Thoracic aorta (tissue), 2 donors: ENCODE measurements around the gene TIFAB. TPM values are rescaled to one million over a fixed set of nuclear protein-coding genes. Genes with fewer than 3 reads are reported as not detected.

Source experiments
- ATAC-seq: fragments of 150-250 bp; one replicate; pipeline ENCODE4 v1.8.0; 2017; ENCODE audit warnings: low read depth; ENCODE audit not compliant: insufficient number of reproducible peaks, low FRiP score
- DNase-seq: peaks from one replicate; pipeline ENCODE4 v3.0.0-alpha.2; 2020; ENCODE audit warnings: low spot score
- H3K27ac ChIP-seq, 2 donors: fragments of 200-600 bp; sonication (generic); 1 replicate in 1 of 2; 2 replicates in 1 of 2; pipeline ENCODE4 v1.5.1; 2016; ENCODE audit warnings: mild to moderate bottlenecking in 2 of 2, moderate library complexity in 2 of 2
- H3K27me3 ChIP-seq: fragments of 200-600 bp; sonication (generic); replicated peaks from 2 replicates; pipeline ENCODE4 v1.6.0; 2016; ENCODE audit warnings: mild to moderate bottlenecking; ENCODE audit not compliant: insufficient read depth
- H3K36me3 ChIP-seq: fragments of 200-600 bp; sonication (generic); one replicate; pipeline ENCODE4 v1.5.1; 2016
- H3K4me1 ChIP-seq, 2 donors: fragments of 200-600 bp; sonication (generic); 1 replicate in 1 of 2; 2 replicates in 1 of 2; pipeline versions ENCODE4 v1.5.1 to v1.6.0; 2016; ENCODE audit warnings: low read depth in 2 of 2, mild to moderate bottlenecking in 1 of 2; ENCODE audit not compliant: control insufficient read depth in 1 of 2
- H3K4me3 ChIP-seq: fragments of 200-600 bp; sonication (generic); 2 replicates; pipeline ENCODE4 v1.5.1; 2016; ENCODE audit warnings: mild to moderate bottlenecking
- H3K9me3 ChIP-seq: fragments of 200-600 bp; sonication (generic); 2 replicates; pipeline ENCODE4 v1.5.1; 2016
- CTCF ChIP-seq: fragments of 200-600 bp; sonication (generic); IDR thresholded peaks from one replicate; pipeline ENCODE4 v1.5.1; 2019; ENCODE audit warnings: antibody characterized with exemption
- total RNA-seq, 2 donors: library from RNA; depleted of rRNA; stranded (reverse); fragments of >200 nt; gene quantifications; one replicate each; pipeline versions ENCODE4 v1.1.0 to v1.2.3, GENCODE V29; 2016

TIFAB gene
- total RNA-seq, 2 donors from 2014 or later: not detected

- Histone ChIP-seq H3K4me1 (peaks cover 5 to 34% of the 10 kb centered on the region in 2 donors), H3K27ac (peak overlapping the region; percentile 52 to 72), H3K27me3 (no peaks in the 10 kb centered on the region), H3K36me3 (no peaks in the 10 kb centered on the region), H3K9me3 (no peaks in the 10 kb centered on the region), H3K4me3 (no peak overlapping the region)
- TF ChIP-seq CTCF: no peak
- DNase-seq (no peak), ATAC-seq (peak; percentile 63)
Measured at GRCh38 chr5:135493406-135494180, 41.4 kb upstream of the TIFAB start.

GRCh38 chr5:135492319-135492626 is 40.1 kb upstream of the TIFAB start:
- H3K27me3 ChIP-seq: peaks cover 4% of the 10 kb centered on the region
- H3K4me1 ChIP-seq: peaks cover 5 to 43% of the 10 kb centered on the region in 2 donors
- TF ChIP-seq CTCF: no peak
- no peaks in the 10 kb centered on the region for H3K36me3 ChIP-seq
- no peak overlapping the region for H3K27ac ChIP-seq
- DNase-seq (no peak), ATAC-seq (no peak)
- H3K4me3 ChIP-seq: no peak overlapping the region
- H3K9me3 ChIP-seq: no peaks in the 10 kb centered on the region

- peaks cover 5 to 43% of the 10 kb centered on the region in 2 donors for H3K4me1 ChIP-seq
- no peak for TF ChIP-seq CTCF
- H3K27ac ChIP-seq: no peak overlapping the region
- H3K4me3 ChIP-seq: no peak overlapping the region
- H3K36me3 ChIP-seq: no peaks in the 10 kb centered on the region
- ATAC-seq: no peak
- no peak for DNase-seq
- H3K27me3 ChIP-seq: peaks cover 6% of the 10 kb centered on the region
- H3K9me3 ChIP-seq: no peaks in the 10 kb centered on the region
Measured at GRCh38 chr5:135491552-135492318, 39.6 kb upstream of the TIFAB start.

- no peak overlapping the region for H3K27ac ChIP-seq
- no peaks in the 10 kb centered on the region for H3K9me3 ChIP-seq
- peaks cover 6% of the 10 kb centered on the region for H3K27me3 ChIP-seq
- ATAC-seq (no peak), DNase-seq (no peak)
- H3K4me1 ChIP-seq: peaks cover 5 to 43% of the 10 kb centered on the region in 2 donors
- no peak for TF ChIP-seq CTCF
- no peaks in the 10 kb centered on the region for H3K36me3 ChIP-seq
- no peak overlapping the region for H3K4me3 ChIP-seq
Measured at GRCh38 chr5:135491038-135491551, 38.9 kb upstream of the TIFAB start.
